B cell (primary cell): Measurements from ENCODE around the gene ZNF775. TPM values are rescaled to one million over a fixed set of nuclear protein-coding genes. Genes with fewer than 3 reads are reported as not detected.

Experiments
- ATAC-seq: fragments of 200-7000 bp; cut with Tn5 transposase; one replicate; pipeline ENCODE4 v1.10.0; 2021; ENCODE audit warnings: low read depth, mild to moderate bottlenecking, moderate number of reproducible peaks, moderate library complexity
- CTCF ChIA-PET: fragments of 350-600 bp; sonication (Branson Sonifier 250); formaldehyde crosslinking; loops from one replicate; lab custom pipeline; 2021; ENCODE audit warnings: antibody characterized with exemption, inconsistent platforms; lab: Charles Lee
- POLR2A ChIA-PET: fragments of 350-600 bp; sonication (Branson Sonifier 250); formaldehyde crosslinking; loops from one replicate; lab custom pipeline; 2021; ENCODE audit warnings: antibody characterized with exemption; lab: Charles Lee
- DNase-seq: peaks from one replicate; pipeline ENCODE4 v3.0.0; 2013
- H2AFZ ChIP-seq: 2 replicates; pipeline ENCODE4 v1.6.1; 2012; ENCODE audit warnings: mild to moderate bottlenecking, low read depth, low read length; ENCODE audit not compliant: insufficient read depth, poor library complexity, severe bottlenecking
- H3K27ac ChIP-seq, 2 donors: 1 replicate in 1 of 2; 2 replicates in 1 of 2; pipeline ENCODE4 v1.5.1; 2012 to 2013; ENCODE audit warnings: low read length in 2 of 2, mild to moderate bottlenecking in 2 of 2, moderate library complexity in 1 of 2
- H3K27me3 ChIP-seq, 4 experiments: fragments of 200-600 bp in 1 of 4; sonication (generic) in 1 of 4; replicated peaks in 1 of 4; 1 replicate in 2 of 4; 2 replicates in 2 of 4; pipeline versions ENCODE4 v1.6.1 to v1.7.0; 2013 to 2016; ENCODE audit warnings: low read length in 3 of 4, mild to moderate bottlenecking in 2 of 4, mixed read lengths in 1 of 4, moderate library complexity in 1 of 4; ENCODE audit not compliant: insufficient read depth in 4 of 4, control insufficient read depth in 3 of 4; ENCODE audit errors: control extremely low read depth in 1 of 4
- H3K36me3 ChIP-seq, 2 experiments: replicated peaks in 1 of 2; 1 replicate in 1 of 2; 2 replicates in 1 of 2; pipeline versions ENCODE4 v1.6.1 to v1.7.1; 2013; ENCODE audit warnings: low read length in 1 of 2; ENCODE audit not compliant: insufficient read depth in 2 of 2, control insufficient read depth in 1 of 2; ENCODE audit errors: control extremely low read depth in 1 of 2, extremely low read depth in 1 of 2
- H3K4me1 ChIP-seq, 2 donors: fragments of 200-600 bp in 1 of 2; sonication (generic) in 1 of 2; 1 replicate in 1 of 2; 2 replicates in 1 of 2; pipeline versions ENCODE4 v1.5.1 to v1.6.1; 2013 to 2017; ENCODE audit warnings: low read length in 2 of 2; ENCODE audit not compliant: control insufficient read depth in 2 of 2, insufficient read depth in 2 of 2
- H3K4me2 ChIP-seq: replicated peaks from 2 replicates; pipeline ENCODE3; 2012; ENCODE audit warnings: mild to moderate bottlenecking, low read depth, low read length; ENCODE audit not compliant: poor library complexity, severe bottlenecking
- H3K4me3 ChIP-seq, 5 experiments: fragments of 200-600 bp in 1 of 5; sonication (generic) in 1 of 5; 1 replicate in 3 of 5; 2 replicates in 2 of 5; pipeline versions ENCODE4 v1.5.1 to v1.7.0; 2011 to 2016; ENCODE audit warnings: low read length in 4 of 5, mild to moderate bottlenecking in 4 of 5, low read depth in 2 of 5, control low read depth in 1 of 5, moderate library complexity in 1 of 5; ENCODE audit not compliant: insufficient read depth in 1 of 5; ENCODE audit errors: control extremely low read depth in 1 of 5, extremely low read depth in 1 of 5
- H3K79me2 ChIP-seq: fragments of 200-600 bp; sonication (generic); one replicate; pipeline ENCODE4 v1.6.0; 2016; ENCODE audit warnings: low read length; ENCODE audit not compliant: control insufficient read depth, insufficient read depth
- H3K9ac ChIP-seq: fragments of 200-600 bp; sonication (generic); 2 replicates; pipeline ENCODE4 v1.6.1; 2017; ENCODE audit warnings: mild to moderate bottlenecking, low read length, moderate library complexity
- H3K9me3 ChIP-seq, 3 donors: one replicate each; pipeline versions ENCODE4 v1.6.1 to v1.7.1; 2013; ENCODE audit warnings: low read length in 2 of 3; ENCODE audit not compliant: control insufficient read depth in 2 of 3, insufficient read depth in 1 of 3; ENCODE audit errors: control extremely low read depth in 1 of 3
- H4K20me1 ChIP-seq: 2 replicates; pipeline ENCODE4 v1.6.0; 2012; ENCODE audit warnings: mild to moderate bottlenecking, low read length; ENCODE audit not compliant: insufficient read depth, control insufficient read depth, poor library complexity, severe bottlenecking
- H3K27ac Mint-ChIP-seq: one replicate; pipeline ENCODE4 v1.8.0; 2021; ENCODE audit warnings: mixed read lengths
- H3K27me3 Mint-ChIP-seq: one replicate; pipeline ENCODE4 v1.8.0; 2021; ENCODE audit warnings: mixed read lengths
- H3K4me1 Mint-ChIP-seq: one replicate; pipeline ENCODE4 v1.8.0; 2021; ENCODE audit warnings: mixed read lengths
- H3K4me3 Mint-ChIP-seq: one replicate; pipeline ENCODE4 v1.8.0; 2021; ENCODE audit warnings: mixed read lengths
- H3K9me3 Mint-ChIP-seq: one replicate; pipeline ENCODE4 v1.8.0; 2022; ENCODE audit warnings: mixed read lengths; ENCODE audit not compliant: insufficient read depth
- EZH2 ChIP-seq: IDR thresholded peaks from 2 replicates; pipeline ENCODE4 v1.6.1; 2012; ENCODE audit warnings: borderline replicate concordance, low read depth, mild to moderate bottlenecking, moderate library complexity, low read length; ENCODE audit not compliant: insufficient read depth, poor library complexity, severe bottlenecking
- WGBS: methylation state at CpG from one replicate; pipeline ENCODE4 v1.1.5; 2013; ENCODE audit warnings: missing lambda C conversion rate; ENCODE audit not compliant: insufficient coverage; 5-methylcytosine and 5-hydroxymethylcytosine counted together
- intact Hi-C: fragments of 100-400 bp; cut with micrococcal nuclease; formaldehyde crosslinking; loops from one replicate; pipeline ENCODE4 v1.10.0; 2022
- polyA plus RNA-seq: library from polyadenylated mRNA; depleted of rRNA; stranded (reverse); fragments of >200 nt; gene quantifications from 2 replicates; pipeline ENCODE4 v1.2.3, GENCODE V29; 2012
- total RNA-seq, 2 donors: library from RNA; stranded (reverse); fragments of 120-200 nt in 1 of 2; gene quantifications; 1 replicate in 1 of 2; 2 replicates in 1 of 2; pipeline versions ENCODE4 v1.2.3 to v1.2.4, GENCODE V29; 2013 to 2022
- TF ChIP-seq, protein P1 (sequence below): fragments of 200-600 bp; IDR thresholded peaks from one replicate; pipeline ENCODE4 v1.8.0; 2022; ENCODE audit warnings: antibody characterized with exemption, mild to moderate bottlenecking

The ZNF775 gene
- total and polyA plus RNA-seq, 2 donors (not counting 1 experiment from before 2014, with no cell fraction given): 4.2 to 12.1 TPM

DNA sequence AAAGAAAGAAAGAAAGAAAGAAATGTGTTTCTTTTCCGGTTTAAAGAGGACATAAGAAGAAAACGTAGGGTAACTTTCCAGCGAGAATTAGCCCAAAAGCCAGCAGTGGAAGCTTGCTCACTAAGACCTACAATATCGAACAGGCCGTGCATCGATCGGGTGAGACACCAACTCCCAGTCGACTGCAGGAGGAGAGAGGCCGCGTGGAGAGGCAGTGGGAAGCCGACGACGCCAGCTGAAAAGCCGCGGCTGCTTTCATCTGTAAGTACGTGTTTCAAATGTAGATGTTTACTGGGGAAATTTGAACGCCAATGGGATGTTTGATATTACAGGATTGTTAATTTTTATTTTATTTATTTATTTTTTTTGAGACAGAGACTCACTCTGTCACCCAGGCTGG is 42.7 kb downstream of the ZNF775 start:
- no peaks in the 10 kb centered on the region for H3K27me3 ChIP-seq
- no peaks in the 10 kb centered on the region for H4K20me1 ChIP-seq
- no peaks in the 10 kb centered on the region for H3K9me3 ChIP-seq
- Mint-ChIP-seq H3K27me3 (peaks cover 8% of the 10 kb centered on the region), H3K27ac (no peak overlapping the region), H3K9me3 (no peaks in the 10 kb centered on the region), H3K4me1 (peaks cover 5% of the 10 kb centered on the region), H3K4me3 (no peak overlapping the region)
- TF ChIP-seq, protein P1, sequence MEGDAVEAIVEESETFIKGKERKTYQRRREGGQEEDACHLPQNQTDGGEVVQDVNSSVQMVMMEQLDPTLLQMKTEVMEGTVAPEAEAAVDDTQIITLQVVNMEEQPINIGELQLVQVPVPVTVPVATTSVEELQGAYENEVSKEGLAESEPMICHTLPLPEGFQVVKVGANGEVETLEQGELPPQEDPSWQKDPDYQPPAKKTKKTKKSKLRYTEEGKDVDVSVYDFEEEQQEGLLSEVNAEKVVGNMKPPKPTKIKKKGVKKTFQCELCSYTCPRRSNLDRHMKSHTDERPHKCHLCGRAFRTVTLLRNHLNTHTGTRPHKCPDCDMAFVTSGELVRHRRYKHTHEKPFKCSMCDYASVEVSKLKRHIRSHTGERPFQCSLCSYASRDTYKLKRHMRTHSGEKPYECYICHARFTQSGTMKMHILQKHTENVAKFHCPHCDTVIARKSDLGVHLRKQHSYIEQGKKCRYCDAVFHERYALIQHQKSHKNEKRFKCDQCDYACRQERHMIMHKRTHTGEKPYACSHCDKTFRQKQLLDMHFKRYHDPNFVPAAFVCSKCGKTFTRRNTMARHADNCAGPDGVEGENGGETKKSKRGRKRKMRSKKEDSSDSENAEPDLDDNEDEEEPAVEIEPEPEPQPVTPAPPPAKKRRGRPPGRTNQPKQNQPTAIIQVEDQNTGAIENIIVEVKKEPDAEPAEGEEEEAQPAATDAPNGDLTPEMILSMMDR: no peak
- no peak for TF ChIP-seq EZH2
- ATAC-seq (no peak), DNase-seq (no peak)
- no peak overlapping the region for H3K27ac ChIP-seq
- intact Hi-C loops: loop anchor here (1.0 to 2.0 kb wide), 6 partner anchors 13 to 136 kb away; partner anchors contain the start of genes ACTR3C, LRRC61 and ZNF775
- ChIA-PET CTCF (interaction anchor here (0.6 to 6.0 kb wide), 15 partner anchors 9 to 73 kb away, joined by 3 to 71 read pairs (median 4); no protein-coding TSS in a partner anchor), POLR2A (no interaction called here)
- H3K79me2 ChIP-seq: no peaks in the 10 kb centered on the region
- H3K4me2 ChIP-seq: no peak overlapping the region
- peaks cover 0 to 5% of the 10 kb centered on the region in 2 donors for H3K4me1 ChIP-seq
- WGBS: 89% methylated on average over 14 of the region's 17 CpGs
- H2AFZ ChIP-seq: no peak overlapping the region
- no peak overlapping the region for H3K9ac ChIP-seq
- H3K36me3 ChIP-seq: no peaks in the 10 kb centered on the region
- H3K4me3 ChIP-seq: no peak overlapping the region

DNA sequence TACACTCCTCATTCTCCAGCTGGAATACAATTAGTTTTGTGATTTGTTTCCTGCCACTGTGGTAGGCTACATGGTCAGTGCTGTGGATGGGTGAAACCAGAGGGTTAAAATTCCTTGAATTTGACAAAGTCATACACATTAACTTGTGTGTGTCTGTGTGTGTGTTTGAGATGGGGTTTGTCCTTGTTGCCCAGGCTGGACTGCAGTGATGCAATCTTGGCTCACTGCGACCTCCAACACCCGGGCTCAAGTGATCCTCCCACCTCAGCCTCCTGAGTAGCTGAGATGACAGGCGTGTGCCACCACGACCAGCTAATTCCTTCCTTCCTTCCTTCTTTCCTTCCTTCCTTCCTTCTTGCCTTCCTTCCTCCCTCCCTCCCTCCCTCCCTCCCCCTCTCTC is 46.5 kb downstream of the ZNF775 start:
- WGBS: no CpG with 5 or more reads among the region's 4 CpGs
- Mint-ChIP-seq H3K27ac (no peak overlapping the region), H3K4me3 (no peak overlapping the region), H3K9me3 (no peaks in the 10 kb centered on the region), H3K27me3 (peaks cover 18% of the 10 kb centered on the region), H3K4me1 (peaks cover 16% of the 10 kb centered on the region)
- H3K79me2 ChIP-seq: no peaks in the 10 kb centered on the region
- ChIA-PET POLR2A (no interaction called here), CTCF (interaction anchor here (1.3 kb wide), 1 partner anchor 72 kb away, joined by 4 read pairs; no protein-coding TSS in a partner anchor)
- no peaks in the 10 kb centered on the region for H3K36me3 ChIP-seq
- H3K9me3 ChIP-seq: no peaks in the 10 kb centered on the region
- H3K27me3 ChIP-seq: peaks cover 0 to 14% (median 6%) of the 10 kb centered on the region in 4 experiments
- H3K4me3 ChIP-seq: no peak overlapping the region
- no peaks in the 10 kb centered on the region for H4K20me1 ChIP-seq
- ATAC-seq (no peak), DNase-seq (no peak)
- intact Hi-C loops: no loop called here
- H3K4me2 ChIP-seq: no peak overlapping the region
- no peak overlapping the region for H3K27ac ChIP-seq
- H3K4me1 ChIP-seq: peaks cover 9 to 13% of the 10 kb centered on the region in 2 donors
- no peak for TF ChIP-seq EZH2
- TF ChIP-seq, protein P1: no peak
- no peak overlapping the region for H2AFZ ChIP-seq
- H3K9ac ChIP-seq: no peak overlapping the region
